GM12878 (cell line): ENCODE measurements around the gene WNT9A. TPM values are rescaled to one million over a fixed set of nuclear protein-coding genes. Genes with fewer than 3 reads are reported as not detected.

Source experiments
- ATAC-seq: fragments of 200-7000 bp; cut with Tn5 transposase; 3 replicates; pipeline ENCODE4 v1.9.1; 2020; ENCODE audit warnings: mild to moderate bottlenecking, moderate library complexity
- BruUV-seq: library from RNA; stranded (reverse); fragments of 400-500 nt; replicated peaks from 2 replicates; lab custom pipeline; 2021; lab: Mats Ljungman, UMichigan
- CTCF ChIA-PET: fragments of 300-600 bp; sonication (Branson Sonifier 250); formaldehyde crosslinking; extraction: SDS; loops from one replicate; lab custom pipeline; 2021; ENCODE audit warnings: inconsistent platforms; lab: Yijun Ruan, JAX
- POLR2A ChIA-PET: fragments of 350-600 bp; formaldehyde crosslinking; extraction: SDS; loops from one replicate; lab custom pipeline; 2021; ENCODE audit warnings: inconsistent platforms; lab: Charles Lee
- RAD21 ChIA-PET: fragments of 300-600 bp; sonication (Branson Sonifier 250); formaldehyde crosslinking; loops from one replicate; lab custom pipeline; 2023; ENCODE audit warnings: antibody characterized with exemption; ENCODE audit not compliant: unreplicated experiment; lab: Charles Lee
- SMC1A ChIA-PET: fragments of 300-600 bp; sonication (Branson Sonifier 250); formaldehyde crosslinking; loops from one replicate; lab custom pipeline; 2023; ENCODE audit not compliant: unreplicated experiment, uncharacterized antibody; lab: Charles Lee
- DNase-seq: peaks from one replicate; pipeline ENCODE4 v3.0.0-alpha.2; 2011; ENCODE audit warnings: low read depth, low spot score
- FAIRE-seq: peaks from 3 replicates; lab custom pipeline; 2011; peaks lifted over from hg19 to GRCh38; lab: Jason Lieb, UNC
- H2AFZ ChIP-seq: 2 replicates; pipeline ENCODE4 v1.6.0; 2011; ENCODE audit warnings: low read depth, low read length, control low read depth; ENCODE audit not compliant: control insufficient read depth
- H3K27ac ChIP-seq: 2 replicates; pipeline ENCODE4 v1.5.1; 2011; ENCODE audit warnings: control low read depth; ENCODE audit not compliant: control insufficient read depth, insufficient read depth
- H3K27me3 ChIP-seq, 2 experiments: replicated peaks in 1 of 2; 2 replicates each; pipeline versions ENCODE4 v1.6.0 to v1.6.1; 2011; ENCODE audit warnings: low read length in 1 of 2; ENCODE audit not compliant: control insufficient read depth in 2 of 2, insufficient read depth in 2 of 2
- H3K36me3 ChIP-seq, 2 experiments: 2 replicates each; pipeline ENCODE4 v1.5.1; 2011; ENCODE audit warnings: low read length in 1 of 2; ENCODE audit not compliant: control insufficient read depth in 2 of 2, insufficient read depth in 2 of 2
- H3K4me1 ChIP-seq: 2 replicates; pipeline ENCODE4 v1.6.1; 2011; ENCODE audit warnings: mild to moderate bottlenecking, low read length, moderate library complexity, mixed read lengths; ENCODE audit not compliant: control insufficient read depth, insufficient read depth
- H3K4me2 ChIP-seq: 2 replicates; pipeline ENCODE4 v1.6.0; 2011; ENCODE audit warnings: control low read depth; ENCODE audit not compliant: control insufficient read depth, insufficient read depth
- H3K4me3 ChIP-seq: fragments of 200-600 bp; sonication (generic); 2 replicates; pipeline ENCODE4 v1.5.1; 2016
- H3K79me2 ChIP-seq: 2 replicates; pipeline ENCODE4 v1.6.0; 2011; ENCODE audit warnings: low read length; ENCODE audit not compliant: control insufficient read depth, insufficient read depth
- H3K9ac ChIP-seq: 2 replicates; pipeline ENCODE4 v1.8.0; 2011; ENCODE audit warnings: low read length, control low read depth, mixed read lengths; ENCODE audit not compliant: control insufficient read depth, insufficient read depth
- H3K9me3 ChIP-seq: replicated peaks from 3 replicates; pipeline ENCODE4 v1.5.1; 2011; ENCODE audit warnings: mild to moderate bottlenecking, low read length; ENCODE audit not compliant: control insufficient read depth, insufficient read depth
- H4K20me1 ChIP-seq: 2 replicates; pipeline ENCODE4 v1.6.0; 2011; ENCODE audit not compliant: control insufficient read depth, insufficient read depth
- ETV6 ChIP-seq, 2 experiments: fragments of 450-650 bp in 1 of 2; IDR thresholded peaks in 1 of 2; conservative IDR thresholded peaks in 1 of 2; 2 replicates each; pipeline ENCODE4 v1.6.1; 2014; ENCODE audit warnings: antibody characterized with exemption in 1 of 2, borderline replicate concordance in 1 of 2, low read depth in 1 of 2, mild to moderate bottlenecking in 1 of 2, moderate library complexity in 1 of 2
- POLR2AphosphoS5 ChIP-seq: IDR thresholded peaks from 2 replicates; pipeline ENCODE4 v1.6.1; 2011; ENCODE audit warnings: mild to moderate bottlenecking, low read length, inconsistent platforms
- RUNX3 ChIP-seq: IDR thresholded peaks from 2 replicates; pipeline ENCODE4 v1.6.1; 2012; ENCODE audit warnings: low read length, inconsistent platforms
- SRF ChIP-seq, 2 experiments: IDR thresholded peaks; 2 replicates each; pipeline ENCODE4 v1.6.1; 2011; ENCODE audit warnings: low read depth in 2 of 2, low read length in 2 of 2, mild to moderate bottlenecking in 1 of 2, moderate library complexity in 1 of 2
- WGBS: methylation state at CpG from one replicate; pipeline ENCODE4 v1.1.6; 2016; ENCODE audit warnings: low lambda C conversion rate; ENCODE audit not compliant: insufficient replicate concordance, insufficient coverage; ENCODE audit errors: missing lambda C conversion rate; 5-methylcytosine and 5-hydroxymethylcytosine counted together
- in situ Hi-C: fragments of 300-500 bp; cut with MboI; formaldehyde crosslinking; loops from 9 replicates; pipeline ENCODE4 v1.14.3; 2018; ENCODE audit warnings: mixed read lengths
- intact Hi-C: fragments of 100-400 bp; cut with micrococcal nuclease; formaldehyde crosslinking; loops from one replicate; pipeline ENCODE4 v1.14.2; 2022; ENCODE audit not compliant: unreplicated experiment
- polyA plus RNA-seq, 11 experiments: library from polyadenylated mRNA; depleted of rRNA in 4 of 11; unstranded in 6 of 11; stranded (reverse) in 5 of 11; fragments of >200 nt; fragmentation: Nextera tagmentation in 4 of 11; fragmentation: Illumina TruSeq in 1 of 11; extraction: Ambion mirVana in 4 of 11; extraction: Trizol in 1 of 11; gene quantifications; 1 replicate in 1 of 11; 2 replicates in 10 of 11; pipeline versions ENCODE4 v1.2.1 to v1.2.3, GENCODE V29; 2011 to 2016; ENCODE audit warnings: inconsistent platforms in 2 of 11, missing spikeins in 2 of 11, low read depth in 1 of 11
- total RNA-seq, 4 experiments: library from RNA; depleted of rRNA in 3 of 4; stranded (reverse); fragments of >200 nt in 3 of 4; fragmentation: Illumina TruSeq in 1 of 4; extraction: Trizol in 1 of 4; gene quantifications; 2 replicates each; pipeline versions ENCODE4 v1.2.1 to v1.2.3, GENCODE V29; 2013 to 2021
- TF ChIP-seq, protein P1 (sequence below): IDR thresholded peaks from 2 replicates; pipeline ENCODE4 v1.6.1; 2012; ENCODE audit warnings: low read length, inconsistent platforms
- TF ChIP-seq, protein P2 (sequence below): fragments of 450-650 bp; IDR thresholded peaks from 2 replicates; pipeline ENCODE4 v1.6.1; 2017; ENCODE audit warnings: borderline replicate concordance
- TF ChIP-seq, protein P3 (sequence below): IDR thresholded peaks from 2 replicates; pipeline ENCODE4 v1.6.1; 2011; ENCODE audit warnings: low read depth, low read length, improper control_type of control experiment, borderline replicate concordance
- TF ChIP-seq, protein P4 (sequence below): IDR thresholded peaks from 2 replicates; pipeline ENCODE4 v1.6.1; 2011; ENCODE audit warnings: low read depth, mild to moderate bottlenecking, low read length, moderate library complexity, borderline replicate concordance; ENCODE audit errors: extremely low read depth

Gene WNT9A
- total and polyA plus RNA-seq, 10 of the 15 experiments (the other 5 are each of a cell fraction or from before 2014, with no cell fraction given): not detected

DNA sequence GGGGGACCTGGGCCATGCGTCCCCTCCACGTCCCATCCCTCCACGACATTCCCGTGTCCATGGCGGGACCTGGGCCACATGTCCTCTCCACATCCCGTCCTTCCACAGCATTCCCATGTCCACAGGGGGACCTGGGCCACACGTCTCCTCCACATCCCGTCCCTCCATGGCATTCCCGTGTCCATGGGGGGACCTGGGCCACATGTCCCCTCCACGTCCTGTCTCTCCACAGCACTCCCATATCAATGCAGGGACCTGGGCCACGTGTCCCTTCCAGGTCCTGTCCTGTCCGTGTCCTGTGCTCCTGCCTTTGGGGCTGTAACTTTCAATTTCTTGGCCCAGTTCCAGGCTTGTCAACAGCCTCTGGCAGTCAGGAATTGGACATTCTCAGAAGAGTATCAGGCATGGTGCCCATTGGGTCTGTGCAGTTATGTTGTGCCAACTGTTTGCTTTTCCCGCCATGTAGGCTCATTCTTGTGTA, 47.1 kb downstream of the WNT9A start:
- no peak overlapping the region for H3K4me3 ChIP-seq
- no peak overlapping the region for H2AFZ ChIP-seq
- FAIRE-seq (no peak), DNase-seq (no peak), ATAC-seq (no peak)
- SMC1A ChIA-PET: no interaction called here
- no peaks in the 10 kb centered on the region for H3K36me3 ChIP-seq
- H3K4me2 ChIP-seq: no peak overlapping the region
- WGBS: 15% methylated on average over 13 of the region's 13 CpGs
- H3K9ac ChIP-seq: no peak overlapping the region
- CTCF ChIA-PET: no interaction called here
- no peaks in the 10 kb centered on the region for H4K20me1 ChIP-seq
- intact Hi-C loops: loop anchor here (10.0 kb wide), 1 partner anchor 56 kb away; no protein-coding TSS in a partner anchor
- POLR2A ChIA-PET: no interaction called here
- BruUV-seq: no TSS peak
- in situ Hi-C loops: no loop called here
- H3K4me1 ChIP-seq: no peaks in the 10 kb centered on the region
- TF ChIP-seq POLR2AphosphoS5: no peak
- TF ChIP-seq, protein P1, sequence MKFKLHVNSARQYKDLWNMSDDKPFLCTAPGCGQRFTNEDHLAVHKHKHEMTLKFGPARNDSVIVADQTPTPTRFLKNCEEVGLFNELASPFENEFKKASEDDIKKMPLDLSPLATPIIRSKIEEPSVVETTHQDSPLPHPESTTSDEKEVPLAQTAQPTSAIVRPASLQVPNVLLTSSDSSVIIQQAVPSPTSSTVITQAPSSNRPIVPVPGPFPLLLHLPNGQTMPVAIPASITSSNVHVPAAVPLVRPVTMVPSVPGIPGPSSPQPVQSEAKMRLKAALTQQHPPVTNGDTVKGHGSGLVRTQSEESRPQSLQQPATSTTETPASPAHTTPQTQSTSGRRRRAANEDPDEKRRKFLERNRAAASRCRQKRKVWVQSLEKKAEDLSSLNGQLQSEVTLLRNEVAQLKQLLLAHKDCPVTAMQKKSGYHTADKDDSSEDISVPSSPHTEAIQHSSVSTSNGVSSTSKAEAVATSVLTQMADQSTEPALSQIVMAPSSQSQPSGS: no peak
- TF ChIP-seq RUNX3: no peak
- TF ChIP-seq ETV6 (conservative IDR thresholded peaks at IDR 0.05 in 1 of 2, IDR thresholded peaks at IDR 0.05 in 1 of 2; ENCODE audit: borderline replicate concordance in 1 of 2, low read depth in 1 of 2): no peak
- TF ChIP-seq, protein P2, sequence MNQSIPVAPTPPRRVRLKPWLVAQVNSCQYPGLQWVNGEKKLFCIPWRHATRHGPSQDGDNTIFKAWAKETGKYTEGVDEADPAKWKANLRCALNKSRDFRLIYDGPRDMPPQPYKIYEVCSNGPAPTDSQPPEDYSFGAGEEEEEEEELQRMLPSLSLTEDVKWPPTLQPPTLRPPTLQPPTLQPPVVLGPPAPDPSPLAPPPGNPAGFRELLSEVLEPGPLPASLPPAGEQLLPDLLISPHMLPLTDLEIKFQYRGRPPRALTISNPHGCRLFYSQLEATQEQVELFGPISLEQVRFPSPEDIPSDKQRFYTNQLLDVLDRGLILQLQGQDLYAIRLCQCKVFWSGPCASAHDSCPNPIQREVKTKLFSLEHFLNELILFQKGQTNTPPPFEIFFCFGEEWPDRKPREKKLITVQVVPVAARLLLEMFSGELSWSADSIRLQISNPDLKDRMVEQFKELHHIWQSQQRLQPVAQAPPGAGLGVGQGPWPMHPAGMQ: no peak
- TF ChIP-seq, protein P3, sequence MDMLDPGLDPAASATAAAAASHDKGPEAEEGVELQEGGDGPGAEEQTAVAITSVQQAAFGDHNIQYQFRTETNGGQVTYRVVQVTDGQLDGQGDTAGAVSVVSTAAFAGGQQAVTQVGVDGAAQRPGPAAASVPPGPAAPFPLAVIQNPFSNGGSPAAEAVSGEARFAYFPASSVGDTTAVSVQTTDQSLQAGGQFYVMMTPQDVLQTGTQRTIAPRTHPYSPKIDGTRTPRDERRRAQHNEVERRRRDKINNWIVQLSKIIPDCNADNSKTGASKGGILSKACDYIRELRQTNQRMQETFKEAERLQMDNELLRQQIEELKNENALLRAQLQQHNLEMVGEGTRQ: no peak
- no peak for TF ChIP-seq SRF (IDR thresholded peaks at IDR 0.05; ENCODE audit: low read depth in 2 of 2, low read length in 2 of 2)
- TF ChIP-seq, protein P4, sequence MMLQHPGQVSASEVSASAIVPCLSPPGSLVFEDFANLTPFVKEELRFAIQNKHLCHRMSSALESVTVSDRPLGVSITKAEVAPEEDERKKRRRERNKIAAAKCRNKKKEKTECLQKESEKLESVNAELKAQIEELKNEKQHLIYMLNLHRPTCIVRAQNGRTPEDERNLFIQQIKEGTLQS: no peak
- H3K27ac ChIP-seq: no peak overlapping the region
- no peaks in the 10 kb centered on the region for H3K79me2 ChIP-seq
- no peaks in the 10 kb centered on the region for H3K27me3 ChIP-seq
- RAD21 ChIA-PET: no interaction called here
- no peaks in the 10 kb centered on the region for H3K9me3 ChIP-seq
